Calu3 (cell line): Measurements from ENCODE around the gene MB21D2. TPM values are rescaled to one million over a fixed set of nuclear protein-coding genes. Genes with fewer than 3 reads are reported as not detected.
"Not testable (repeated sequence)": the region's sequence is repeated elsewhere in the genome, so short reads cannot be mapped to it uniquely, and the experiment has no call there.

ENCODE experiments used
- BruUV-seq: library from RNA; stranded (reverse); fragments of 400-500 nt; replicated peaks from 2 replicates; lab custom pipeline; 2021; lab: Mats Ljungman, UMichigan
- CTCF ChIA-PET: fragments of 300-600 bp; sonication (Branson Sonifier 250); formaldehyde crosslinking; loops from one replicate; lab custom pipeline; 2022; ENCODE audit warnings: antibody characterized with exemption; lab: Charles Lee
- DNase-seq: peaks from one replicate; pipeline ENCODE4 v3.0.0; 2022
- H3K27ac Mint-ChIP-seq: one replicate; pipeline ENCODE4 v1.8.0; 2022; ENCODE audit warnings: mixed read lengths; ENCODE audit not compliant: unreplicated experiment
- H3K27me3 Mint-ChIP-seq: one replicate; pipeline ENCODE4 v1.8.0; 2022; ENCODE audit warnings: mixed read lengths; ENCODE audit not compliant: unreplicated experiment
- H3K36me3 Mint-ChIP-seq: one replicate; pipeline ENCODE4 v1.8.0; 2022; ENCODE audit warnings: mild to moderate bottlenecking, moderate library complexity, mixed read lengths; ENCODE audit not compliant: insufficient read depth, unreplicated experiment
- H3K4me1 Mint-ChIP-seq: one replicate; pipeline ENCODE4 v1.8.0; 2022; ENCODE audit warnings: mild to moderate bottlenecking, low read depth, mixed read lengths; ENCODE audit not compliant: unreplicated experiment
- H3K4me3 Mint-ChIP-seq: one replicate; pipeline ENCODE4 v1.8.0; 2022; ENCODE audit warnings: mild to moderate bottlenecking, low read depth, moderate library complexity, mixed read lengths; ENCODE audit not compliant: unreplicated experiment
- H3K9me3 Mint-ChIP-seq: one replicate; pipeline ENCODE4 v1.8.0; 2022; ENCODE audit warnings: low read depth, mixed read lengths; ENCODE audit not compliant: unreplicated experiment
- CTCF ChIP-seq: fragments of 200-600 bp; IDR thresholded peaks from one replicate; pipeline ENCODE4 v1.8.0; 2022; ENCODE audit warnings: antibody characterized with exemption; ENCODE audit not compliant: unreplicated experiment
- intact Hi-C: fragments of 100-400 bp; cut with micrococcal nuclease; formaldehyde crosslinking; loops from one replicate; pipeline ENCODE4 v1.10.0; 2022; ENCODE audit not compliant: unreplicated experiment
- total RNA-seq: library from RNA; stranded (reverse); gene quantifications from 2 replicates; pipeline ENCODE4 v1.2.3, GENCODE V29; 2022

Gene MB21D2
- total RNA-seq, 1 experiment from 2014 or later: 11.9 TPM

DNA sequence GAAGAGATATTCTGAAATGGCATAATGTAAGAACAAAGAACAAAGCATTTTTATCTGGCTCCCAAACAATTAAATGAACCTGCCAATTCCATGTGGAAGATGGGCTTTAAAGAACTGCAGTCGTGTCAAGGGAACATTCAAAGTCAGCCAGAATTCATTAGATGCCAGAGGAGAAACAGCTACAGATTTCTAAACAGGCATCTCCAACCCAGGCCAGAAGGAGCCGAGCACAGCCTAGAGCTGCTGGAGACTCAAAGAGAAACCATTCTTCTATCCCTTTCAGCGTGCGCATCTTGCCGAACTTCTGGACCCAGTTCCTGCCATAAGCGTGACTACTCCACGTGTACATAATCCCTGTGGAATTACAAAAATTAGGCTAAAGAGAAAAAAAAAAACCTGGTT lies 60.4 kb downstream of the MB21D2 start:
- no peak for TF ChIP-seq CTCF
- Mint-ChIP-seq H3K36me3 (peaks cover 6% of the 10 kb centered on the region), H3K9me3 (no peaks in the 10 kb centered on the region), H3K4me3 (no peak overlapping the region), H3K4me1 (peaks cover 14% of the 10 kb centered on the region), H3K27ac (no peak overlapping the region), H3K27me3 (no peaks in the 10 kb centered on the region)
- no TSS peak for BruUV-seq
- intact Hi-C loops: no loop called here
- DNase-seq: no peak
- CTCF ChIA-PET: no interaction called here

DNA sequence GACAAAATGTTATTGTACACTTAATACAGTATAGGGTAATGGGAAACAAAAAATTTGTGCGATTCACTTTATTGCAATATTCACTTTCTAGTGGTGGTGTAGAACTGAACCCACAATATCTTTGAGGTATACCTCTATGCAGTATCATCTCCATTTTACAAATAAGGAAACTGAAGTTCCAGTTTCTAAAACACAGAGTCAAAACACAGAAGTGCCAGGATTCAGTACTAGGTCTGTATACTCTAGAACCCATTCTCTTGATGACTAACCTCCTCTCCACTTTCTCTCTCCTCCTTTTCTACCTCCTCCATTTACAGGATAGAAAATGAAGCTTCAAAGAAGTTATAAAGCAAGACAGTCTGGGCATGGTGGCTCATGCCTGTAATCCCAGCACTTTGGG lies 62.2 kb downstream of the MB21D2 start:
- DNase-seq: no peak
- H3K27me3 Mint-ChIP-seq: no peaks in the 10 kb centered on the region

DNA sequence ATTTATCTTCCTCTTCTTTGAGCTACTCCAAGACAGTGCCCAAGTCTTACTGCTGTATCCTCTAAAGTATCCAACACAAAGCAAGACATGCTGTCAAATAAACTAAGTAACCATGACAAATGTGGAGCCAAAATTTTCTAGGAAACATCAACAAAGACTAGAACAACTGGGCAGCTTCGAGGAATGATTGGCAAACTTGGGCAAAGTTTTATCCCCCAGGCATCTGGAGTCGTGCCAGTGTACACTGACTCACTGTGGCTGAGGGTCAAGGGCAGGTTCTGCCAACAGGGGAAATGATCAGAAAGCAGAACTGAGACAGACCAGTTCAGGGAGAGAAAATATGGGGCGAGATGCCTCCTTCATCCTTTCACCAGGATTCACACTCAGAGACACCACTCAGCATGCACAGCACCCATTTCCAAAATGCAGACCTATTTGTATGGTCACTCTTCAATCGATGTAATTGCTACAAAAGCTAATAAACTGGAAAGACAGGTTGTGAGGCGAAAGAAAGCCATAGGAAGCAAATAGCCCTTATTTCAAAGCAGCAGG lies 65.8 kb downstream of the MB21D2 start:
- no peak for TF ChIP-seq CTCF
- DNase-seq: peak; percentile 97
- H3K4me1 Mint-ChIP-seq: peaks cover 38% of the 10 kb centered on the region
- no peaks in the 10 kb centered on the region for H3K27me3 Mint-ChIP-seq
- no peaks in the 10 kb centered on the region for H3K9me3 Mint-ChIP-seq
- peaks cover 19% of the 10 kb centered on the region for H3K36me3 Mint-ChIP-seq
- CTCF ChIA-PET: interaction anchor here (0.7 to 3.0 kb wide), 7 partner anchors 28 to 721 kb away, joined by 3 to 14 read pairs (median 5); partner anchors contain the start of gene MB21D2
- intact Hi-C loops: loop anchor here (1.0 to 5.0 kb wide), 3 partner anchors 34 to 65 kb away; partner anchors contain the start of gene MB21D2
- BruUV-seq: no TSS peak
- H3K27ac Mint-ChIP-seq: peak overlapping the region; percentile 56
- H3K4me3 Mint-ChIP-seq: peak overlapping the region; percentile 35

More for the DNA sequence above, 62.2 kb downstream of the MB21D2 start:
- no peak for TF ChIP-seq CTCF
- peaks cover 33% of the 10 kb centered on the region for H3K4me1 Mint-ChIP-seq
- CTCF ChIA-PET: no interaction called here
- H3K9me3 Mint-ChIP-seq: no peaks in the 10 kb centered on the region
- H3K4me3 Mint-ChIP-seq: no peak overlapping the region
- BruUV-seq: no TSS peak
- H3K36me3 Mint-ChIP-seq: peaks cover 17% of the 10 kb centered on the region
- H3K27ac Mint-ChIP-seq: no peak overlapping the region
- intact Hi-C loops: no loop called here

- Mint-ChIP-seq H3K4me1 (peaks cover 38% of the 10 kb centered on the region), H3K36me3 (peaks cover 19% of the 10 kb centered on the region), H3K9me3 (no peaks in the 10 kb centered on the region), H3K27me3 (no peaks in the 10 kb centered on the region), H3K4me3 (peak overlapping the region; percentile 53), H3K27ac (peak overlapping the region; percentile 66)
- CTCF ChIA-PET: interaction anchor here (0.7 to 3.0 kb wide), 9 partner anchors 9 to 279 kb away, joined by 3 to 14 read pairs (median 4); partner anchors contain the start of gene MB21D2
- BruUV-seq: no TSS peak
- intact Hi-C loops: loop anchor here (2.0 to 5.0 kb wide), 2 partner anchors 38 to 67 kb away; partner anchors contain the start of gene MB21D2
- peak; percentile 37 for DNase-seq
- no peak for TF ChIP-seq CTCF
Measured at GRCh38 chr3:192850451-192850981, 67.1 kb downstream of the MB21D2 start.

DNA sequence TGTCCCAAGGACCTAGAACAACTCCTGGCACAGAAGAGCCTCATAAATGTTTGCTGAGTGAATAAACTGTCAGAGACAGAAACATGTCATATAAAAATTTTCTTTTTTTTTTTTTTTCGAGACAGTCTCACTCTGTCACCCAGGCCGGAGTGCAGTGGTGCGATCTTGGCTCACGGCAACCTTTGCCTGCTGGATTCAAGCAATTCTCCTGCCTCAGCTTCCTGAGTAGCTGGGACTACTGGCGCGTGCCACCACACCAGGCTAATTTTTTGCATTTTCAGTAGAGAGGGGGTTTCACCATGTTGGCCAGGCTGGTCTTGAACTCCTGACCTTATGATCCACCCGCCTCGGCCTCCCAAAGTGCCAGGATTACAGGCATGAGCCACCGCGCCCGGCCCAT lies 67.8 kb downstream of the MB21D2 start:
- Mint-ChIP-seq H3K4me1 (peaks cover 38% of the 10 kb centered on the region), H3K36me3 (peaks cover 19% of the 10 kb centered on the region)
- DNase-seq, BruUV-seq, H3K27ac Mint-ChIP-seq, H3K9me3 Mint-ChIP-seq, H3K27me3 Mint-ChIP-seq, H3K4me3 Mint-ChIP-seq: not testable (repeated sequence)
- intact Hi-C loops: loop anchor here (2.0 to 5.0 kb wide), 2 partner anchors 39 to 67 kb away; partner anchors contain the start of gene MB21D2
- CTCF ChIA-PET: interaction anchor here (0.7 to 0.8 kb wide), 2 partner anchors 8 to 588 kb away, joined by 3 to 4 read pairs; no protein-coding TSS in a partner anchor
